ENCODE measurements around the gene TMTC4.

TMTC4 gene

GRCh38 chr13:100674572-100674871 is at the start of gene TMTC4:
TMTC4 (minus strand) TSS chr13:100674795; CDS start chr13:100670362, 4,433 bp downstream.
- H3K4me3 ChIP-seq, result peak within 1 kb of the TSS; percentile 89
- DNase-seq (ENCODE audit: low spot score), result no peak
- H3K27ac ChIP-seq, result peak within 1 kb of the TSS; percentile 72 to 86
- no peak for TF ChIP-seq CTCF (IDR thresholded peaks at IDR 0.05)

- no peak for DNase-seq (ENCODE audit: low spot score)
- no peak for TF ChIP-seq CTCF (IDR thresholded peaks at IDR 0.05)
- H3K4me3 ChIP-seq, result no peak overlapping the region
- no peak overlapping the region for H3K27ac ChIP-seq
Observed at GRCh38 chr13:100722517-100722916, 47.9 kb upstream of the TMTC4 start.

GRCh38 chr13:100721885-100722512 is 47.4 kb upstream of the TMTC4 start:
- DNase-seq (ENCODE audit: low spot score), result no peak
- no peak overlapping the region for H3K27ac ChIP-seq
- no peak overlapping the region for H3K4me3 ChIP-seq
- no peak for TF ChIP-seq CTCF (IDR thresholded peaks at IDR 0.05)

GRCh38 chr13:100715604-100716003 is 41.0 kb upstream of the TMTC4 start:
- H3K4me3 ChIP-seq, result no peak overlapping the region
- no peak for DNase-seq (ENCODE audit: low spot score)
- no peak for TF ChIP-seq CTCF (IDR thresholded peaks at IDR 0.05)

GRCh38 chr13:100714478-100714877 is 39.9 kb upstream of the TMTC4 start:
- no peak for TF ChIP-seq CTCF (IDR thresholded peaks at IDR 0.05)
- no peak overlapping the region for H3K27ac ChIP-seq
- DNase-seq (ENCODE audit: low spot score), result no peak

More at GRCh38 chr13:100715604-100716003, 41.0 kb upstream of the TMTC4 start:
- no peak overlapping the region for H3K27ac ChIP-seq

GRCh38 chr13:100710176-100710575 is 35.6 kb upstream of the TMTC4 start:
- no peak for DNase-seq (ENCODE audit: low spot score)
- H3K4me3 ChIP-seq, result no peak overlapping the region
- no peak for TF ChIP-seq CTCF (IDR thresholded peaks at IDR 0.05)
- no peak overlapping the region for H3K27ac ChIP-seq

More at GRCh38 chr13:100714478-100714877, 39.9 kb upstream of the TMTC4 start:
- H3K4me3 ChIP-seq, result no peak overlapping the region
